ENCODE data around the gene GPR158.
"Not testable (repeated sequence)": the region's sequence is repeated elsewhere in the genome, so short reads cannot be mapped to it uniquely, and the experiment has no call there.

GPR158 gene

DNA sequence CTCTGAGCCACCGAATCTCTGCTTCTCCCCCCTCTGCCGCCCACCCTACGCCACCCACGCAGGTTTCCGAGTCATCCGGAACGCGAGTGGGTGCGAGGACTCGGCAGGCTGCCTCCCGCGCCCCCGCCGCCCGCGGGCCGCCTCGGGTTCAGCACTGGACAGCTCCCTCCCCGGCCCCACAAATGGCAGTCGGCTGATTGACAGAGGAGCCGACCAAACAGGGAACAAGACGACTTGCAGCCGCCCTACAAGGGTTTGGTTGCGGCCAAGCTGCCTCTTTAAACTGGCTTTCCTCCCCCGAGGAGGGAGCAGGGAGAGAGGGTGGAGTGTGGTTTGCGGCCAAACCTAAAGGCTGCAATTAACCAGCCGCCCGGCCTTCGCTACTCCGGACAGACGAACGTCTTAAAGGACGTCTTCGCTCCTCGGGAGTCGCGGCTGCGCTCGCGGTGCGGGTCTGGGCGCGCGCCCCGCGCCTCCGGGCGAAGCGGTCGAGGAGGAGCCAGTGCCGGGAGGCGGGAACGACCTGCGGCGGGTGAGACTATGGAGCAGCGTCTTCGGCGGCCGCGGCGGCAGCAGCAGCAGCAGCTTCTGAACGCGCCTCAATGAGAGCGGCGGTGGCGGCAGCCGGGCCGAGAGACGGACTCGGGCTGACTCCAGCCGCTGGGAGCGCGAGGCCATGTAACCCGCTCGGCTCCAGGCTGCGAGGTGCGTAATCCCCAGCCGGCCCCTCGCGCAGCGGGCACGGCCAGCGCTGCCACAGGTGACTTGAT, at the start of gene GPR158:
TSS of gene GPR158 (plus strand) at position 541 of the 770 bp plus-strand sequence. CDS start 420 bp downstream, outside the sequence.
- peak; percentile 88 for DNase-seq (ENCODE audit: low spot score)

DNA sequence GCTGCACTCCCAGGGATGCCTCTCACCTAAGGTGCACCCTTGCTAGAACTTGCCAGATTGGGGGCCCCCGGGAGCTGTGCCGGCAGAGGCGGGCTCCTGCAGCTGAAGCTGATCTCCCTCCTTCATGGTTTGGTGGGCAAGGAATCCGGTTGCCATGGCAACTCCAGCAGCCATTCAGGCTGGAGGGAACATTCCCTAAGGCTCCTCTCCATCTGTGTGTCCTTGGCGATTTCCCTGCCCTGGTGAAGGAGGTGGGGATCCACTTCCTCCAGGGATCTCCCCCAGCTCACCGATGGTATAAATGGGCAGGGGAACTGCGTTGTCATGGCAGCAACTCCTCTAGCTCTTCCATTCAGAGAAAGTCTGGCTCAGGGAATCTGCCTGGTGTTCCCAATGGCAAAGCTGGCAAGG, 49.6 kb upstream of the GPR158 start:
- DNase-seq (ENCODE audit: low spot score), result no peak

DNA sequence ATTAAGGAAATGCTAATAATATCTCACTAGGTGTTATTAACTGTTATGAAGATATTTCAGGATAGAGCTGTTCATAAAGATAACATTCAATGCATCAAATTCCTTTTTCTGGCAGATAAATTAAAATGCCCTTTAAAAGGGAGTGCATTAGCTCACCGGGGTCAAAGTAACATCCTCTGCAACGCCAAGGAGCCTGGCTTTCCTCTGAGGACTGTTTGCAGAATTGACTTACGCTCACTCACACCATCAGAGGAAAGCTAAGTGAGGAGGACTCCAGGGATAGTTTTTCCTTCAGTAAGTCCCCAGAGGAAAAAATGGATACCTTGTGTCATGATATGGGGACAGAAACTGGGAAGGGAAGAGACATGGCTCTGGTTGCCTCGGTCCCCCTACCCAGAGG, 45.2 kb upstream of the GPR158 start:
- DNase-seq (ENCODE audit: low spot score), result no peak

DNA sequence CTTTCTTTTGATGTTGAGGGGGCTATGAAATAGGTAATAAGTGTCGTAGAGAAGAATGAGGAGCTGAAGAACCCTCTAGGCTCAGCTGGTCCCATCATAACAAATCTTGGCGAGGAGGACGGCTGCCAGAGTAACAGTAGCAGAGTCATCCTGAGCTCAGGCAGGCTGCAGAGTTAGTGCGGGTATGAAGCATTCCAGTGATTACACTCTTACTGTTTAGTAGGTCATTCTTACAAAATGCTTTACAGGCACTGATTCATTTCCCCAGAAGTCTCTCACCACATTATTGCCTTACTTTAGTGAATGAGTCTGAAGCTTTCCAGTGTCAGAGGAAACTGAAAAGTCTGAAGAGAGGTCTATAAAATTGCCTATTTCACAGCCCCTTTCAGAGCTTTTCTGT, 43.9 kb upstream of the GPR158 start:
- DNase-seq (ENCODE audit: low spot score), result no peak

DNA sequence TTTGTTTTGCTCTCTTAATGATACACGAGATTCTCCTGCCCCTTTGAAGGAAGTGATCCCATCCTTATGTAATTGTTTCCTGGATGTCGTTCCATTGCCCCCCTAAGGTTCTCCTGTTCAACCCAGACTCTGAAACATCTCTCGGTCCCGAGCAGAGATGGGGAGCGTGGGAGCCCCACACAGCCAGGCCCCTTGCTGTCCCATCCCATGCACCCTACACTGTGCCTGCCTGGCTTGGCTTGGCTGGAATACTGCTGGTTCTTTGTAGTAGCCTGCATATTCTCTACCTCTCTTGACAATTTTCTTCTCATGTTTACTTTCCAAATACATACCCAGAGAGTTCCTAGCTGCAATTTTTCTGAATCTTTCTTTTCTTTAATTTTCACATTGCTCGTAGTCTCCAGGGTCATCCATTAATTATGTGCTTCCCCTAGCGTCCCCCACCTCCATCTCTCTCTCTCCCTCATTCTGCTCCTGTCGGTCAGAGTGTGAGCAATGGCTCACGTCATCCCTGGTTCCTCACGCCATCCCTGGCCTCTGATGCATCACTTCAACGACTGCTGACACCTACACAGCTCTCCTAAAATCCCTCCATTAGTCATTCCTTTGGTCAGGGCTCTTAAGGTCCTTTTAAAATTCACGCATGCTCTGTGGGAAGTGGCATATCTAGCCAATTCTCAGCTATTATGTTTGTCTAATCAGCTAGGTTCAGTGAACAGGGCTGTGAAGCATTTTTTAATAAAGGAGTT, 32.5 kb upstream of the GPR158 start:
- DNase-seq (ENCODE audit: low spot score), result no peak

DNA sequence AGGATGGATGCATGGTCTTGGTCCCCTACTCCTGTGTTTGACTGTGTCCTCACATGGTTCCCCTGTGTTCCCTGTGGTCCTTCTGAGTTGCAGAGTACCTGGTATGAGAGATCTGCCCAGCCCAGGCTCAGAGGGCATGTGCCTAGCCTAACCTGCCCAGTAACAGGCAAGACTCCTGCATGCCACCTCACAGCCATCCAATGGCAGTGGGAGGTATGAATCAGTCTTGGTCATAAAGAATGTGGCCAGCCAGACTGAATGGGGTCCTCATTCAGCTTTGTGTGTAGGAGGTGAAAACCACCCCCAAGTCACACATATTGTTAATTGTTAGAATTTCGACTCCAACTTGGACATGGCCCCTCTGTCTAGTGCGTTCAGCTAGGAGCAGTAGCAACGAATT, 17.2 kb upstream of the GPR158 start:
- DNase-seq (ENCODE audit: low spot score), result no peak

- DNase-seq (ENCODE audit: low spot score), result no peak
Measured at GRCh38 chr10:25159591-25159990, 15.2 kb upstream of the GPR158 start.

- DNase-seq (ENCODE audit: low spot score), result no peak
Measured at GRCh38 chr10:25162391-25162790, 12.4 kb upstream of the GPR158 start.

DNA sequence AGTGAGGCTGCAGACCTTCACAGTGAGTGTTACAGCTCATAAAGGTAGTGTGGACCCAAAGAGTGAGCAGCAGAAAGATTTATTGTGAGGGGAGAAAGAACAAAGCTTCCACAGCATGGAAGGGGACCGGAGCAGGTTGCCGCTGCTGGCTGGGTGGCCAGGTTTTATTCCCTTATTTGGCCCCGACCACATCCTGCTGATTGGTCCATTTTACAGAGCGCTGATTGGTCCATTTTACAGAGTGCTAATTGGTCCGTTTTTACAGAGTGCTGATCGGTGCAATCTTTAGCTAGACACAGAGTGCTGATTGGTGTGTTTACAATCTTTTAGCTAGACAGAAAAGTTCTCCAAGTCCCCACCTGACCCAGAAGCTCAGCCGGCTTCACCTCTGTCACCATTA, 11.3 kb upstream of the GPR158 start:
- DNase-seq (ENCODE audit: low spot score), result not testable (repeated sequence)

GRCh38 chr10:25169740-25170139, 5.1 kb upstream of the GPR158 start:
- DNase-seq (ENCODE audit: low spot score), result no peak

- DNase-seq (ENCODE audit: low spot score), result no peak
Measured at GRCh38 chr10:25170627-25171026, 4.2 kb upstream of the GPR158 start.

- peak; percentile 42 for DNase-seq (ENCODE audit: low spot score)
Measured at GRCh38 chr10:25175527-25176420, 973 bp downstream of the GPR158 start.

DNA sequence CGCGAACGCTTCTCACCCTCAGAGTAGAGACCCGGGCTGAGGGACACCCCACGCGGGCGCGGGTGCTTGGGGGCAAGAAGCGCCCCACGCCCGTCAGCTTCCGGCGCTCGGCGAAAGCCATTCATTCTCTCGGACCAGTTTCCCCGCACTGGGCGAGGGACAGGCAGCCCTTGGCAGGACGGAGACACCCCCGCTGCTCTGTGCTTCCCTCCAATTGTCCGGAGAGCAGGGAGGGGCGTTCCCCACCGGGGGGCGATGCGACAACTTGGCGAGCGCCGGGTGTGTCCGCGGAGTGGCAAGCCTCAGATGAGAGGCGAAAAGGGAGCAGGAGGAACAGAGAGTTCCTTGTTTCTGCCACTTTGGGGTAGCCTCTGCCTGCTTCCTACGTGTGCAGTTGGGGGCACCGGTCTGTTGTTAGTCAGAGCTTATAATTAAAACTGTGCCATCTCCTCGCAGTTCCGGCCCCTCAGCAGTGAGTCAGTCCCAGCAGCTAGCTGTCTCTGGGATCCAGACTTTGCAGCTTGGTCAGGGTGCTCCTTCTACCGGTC, 1.7 kb downstream of the GPR158 start:
- no peak for DNase-seq (ENCODE audit: low spot score)

GRCh38 chr10:25177093-25177753, 2.4 kb downstream of the GPR158 start:
- no peak for DNase-seq (ENCODE audit: low spot score)

DNA sequence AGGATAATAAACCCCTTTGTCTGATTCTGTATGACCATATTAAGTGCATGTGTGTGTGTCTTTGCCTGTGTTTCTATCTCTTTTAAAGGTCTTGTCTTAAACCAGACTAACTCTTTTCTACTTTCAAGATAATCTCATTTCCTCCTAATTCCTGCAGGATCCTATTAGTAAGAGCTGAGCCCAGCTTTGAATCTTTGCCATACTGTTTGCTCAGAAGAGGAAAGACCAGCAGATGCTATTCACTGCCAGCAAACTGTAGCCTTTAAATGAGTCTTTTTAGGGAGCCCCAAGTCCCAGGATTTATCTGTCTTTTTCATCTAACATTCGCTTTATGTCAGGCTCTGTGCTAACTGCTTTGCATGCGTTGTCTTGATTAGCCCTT, 2.9 kb downstream of the GPR158 start:
- DNase-seq (ENCODE audit: low spot score), result peak; percentile 30

DNA sequence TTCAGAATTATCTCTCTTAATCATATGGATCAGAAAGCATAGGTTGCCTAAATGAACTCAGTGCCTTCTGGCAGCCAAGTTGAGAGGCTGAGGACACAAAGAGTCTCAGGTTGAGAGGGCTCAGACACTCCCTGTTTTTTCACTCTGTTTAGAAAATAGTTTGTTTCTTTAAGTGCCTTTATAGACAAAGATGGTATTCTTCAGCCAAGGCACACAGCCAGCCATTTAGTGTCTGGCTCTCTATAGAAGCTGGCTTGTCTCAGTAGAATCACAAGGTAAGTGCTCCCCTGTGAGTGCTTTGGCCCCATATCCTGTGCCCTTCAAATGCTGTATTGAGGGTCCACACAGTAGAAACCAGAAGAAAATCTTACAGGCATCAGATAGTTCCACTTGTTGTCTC, 3.6 kb downstream of the GPR158 start:
- no peak for DNase-seq (ENCODE audit: low spot score)

GRCh38 chr10:25180801-25181200, 6.0 kb downstream of the GPR158 start:
- no peak for DNase-seq (ENCODE audit: low spot score)

DNA sequence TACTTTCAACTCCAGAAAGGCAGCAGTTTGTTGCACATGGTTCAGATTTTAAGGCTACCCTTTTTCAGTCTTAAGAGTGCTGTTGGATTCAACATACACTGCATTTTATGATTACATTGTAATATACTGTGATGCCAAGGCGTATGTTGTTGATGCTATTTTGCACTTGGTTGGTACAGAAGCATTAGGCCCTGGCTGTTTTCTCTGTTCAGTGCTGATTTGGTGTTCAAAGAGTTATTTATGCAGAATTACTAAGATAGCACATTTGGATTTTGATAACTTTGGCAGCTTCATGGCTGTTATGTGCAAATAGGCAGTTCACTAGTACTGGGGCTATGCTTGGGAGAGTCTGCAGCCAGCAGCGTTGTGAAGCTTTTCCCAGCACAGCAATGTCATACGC, 7.8 kb downstream of the GPR158 start:
- no peak for DNase-seq (ENCODE audit: low spot score)

GRCh38 chr10:25191162-25191895, 16.5 kb downstream of the GPR158 start:
- no peak for DNase-seq (ENCODE audit: low spot score)

DNA sequence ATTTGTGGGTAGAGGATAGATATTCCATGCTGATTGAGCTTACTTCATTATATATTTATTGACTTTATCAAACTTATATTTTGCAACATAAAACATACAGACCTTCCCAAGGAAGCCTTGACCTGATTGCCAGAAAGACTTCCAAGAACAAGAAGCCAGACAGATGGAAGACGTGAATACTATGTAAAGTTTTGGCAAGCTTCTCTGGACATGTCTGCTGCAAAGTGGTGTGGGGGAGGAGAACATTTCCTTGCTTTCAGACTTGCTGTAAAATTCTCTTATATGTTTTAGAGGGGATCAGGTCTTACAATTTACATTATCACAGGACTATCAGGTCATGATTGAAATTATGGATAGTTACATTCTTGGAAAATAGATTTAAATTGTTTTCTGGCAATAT, 23.4 kb downstream of the GPR158 start:
- DNase-seq (ENCODE audit: low spot score), result no peak
